Thymus (tissue), 11 donors: ENCODE results near the gene PSMD2. TPM values are rescaled to one million over a fixed set of nuclear protein-coding genes. Genes with fewer than 3 reads are reported as not detected.
"Not testable (repeated sequence)": the region's sequence is repeated elsewhere in the genome, so short reads cannot be mapped to it uniquely, and the experiment has no call there.

Experiments used
- DNase-seq, 9 donors: peaks; one replicate each; pipeline ENCODE4 v3.0.0-alpha.2; 2013; ENCODE audit warnings: low spot score in 9 of 9, low read depth in 6 of 9, missing footprints in 1 of 9
- H3K27ac ChIP-seq, 2 donors: one replicate each; pipeline ENCODE4 v1.5.1; 2013; ENCODE audit warnings: control low read depth in 1 of 2, low read depth in 1 of 2, low read length in 1 of 2, mild to moderate bottlenecking in 1 of 2, moderate library complexity in 1 of 2
- H3K27me3 ChIP-seq, 2 donors: one replicate each; pipeline ENCODE4 v1.5.1; 2013; ENCODE audit warnings: low read length in 1 of 2; ENCODE audit not compliant: control insufficient read depth in 2 of 2, insufficient read depth in 1 of 2
- H3K36me3 ChIP-seq, 2 donors: one replicate each; pipeline ENCODE4 v1.5.1; 2013; ENCODE audit warnings: low read length in 1 of 2, mild to moderate bottlenecking in 1 of 2, moderate library complexity in 1 of 2; ENCODE audit not compliant: control insufficient read depth in 2 of 2, insufficient read depth in 2 of 2
- H3K4me1 ChIP-seq, 2 donors: one replicate each; pipeline ENCODE4 v1.5.1; 2013; ENCODE audit warnings: low read length in 2 of 2; ENCODE audit not compliant: control insufficient read depth in 2 of 2, insufficient read depth in 2 of 2
- H3K4me3 ChIP-seq, 2 donors: one replicate each; pipeline ENCODE4 v1.5.1; 2013; ENCODE audit warnings: low read length in 2 of 2, control low read depth in 1 of 2, mild to moderate bottlenecking in 1 of 2
- H3K9me3 ChIP-seq, 2 donors: one replicate each; pipeline ENCODE4 v1.5.1; 2013; ENCODE audit warnings: low read length in 1 of 2, mild to moderate bottlenecking in 1 of 2; ENCODE audit not compliant: control insufficient read depth in 2 of 2, insufficient read depth in 1 of 2
- WGBS: extraction: QIAGEN DNeasy Blood & Tissue Kit; methylation state at CpG from one replicate; pipeline ENCODE4 v1.1.7; 2013; 5-methylcytosine and 5-hydroxymethylcytosine counted together
- polyA plus RNA-seq: library from polyadenylated mRNA; stranded (reverse); fragments of 200-250 nt; gene quantifications from one replicate; pipeline ENCODE4 v1.2.3, GENCODE V29; 2013
- total RNA-seq: library from RNA; stranded (reverse); fragments of 120-200 nt; gene quantifications from one replicate; pipeline ENCODE4 v1.2.4, GENCODE V29; 2013
- donor health status: healthy.

Gene PSMD2
- total and polyA plus RNA-seq, 2 donors, result 76.1 to 136 TPM

GRCh38 chr3:184259396-184259877, 39.6 kb upstream of the PSMD2 start:
- 26% methylated on average over 28 of the region's 28 CpGs for WGBS
- peaks cover 52 to 68% of the 10 kb centered on the region in 2 donors for H3K27me3 ChIP-seq
- H3K36me3 ChIP-seq, result no peaks in the 10 kb centered on the region
- no peak for DNase-seq
- H3K27ac ChIP-seq, result no peak overlapping the region
- H3K4me3 ChIP-seq, result no peak overlapping the region
- peaks cover 0 to 20% of the 10 kb centered on the region in 2 donors for H3K4me1 ChIP-seq
- H3K9me3 ChIP-seq, result peaks cover 0 to 16% of the 10 kb centered on the region in 2 donors

- Histone ChIP-seq H3K27ac (no peak overlapping the region), H3K36me3 (no peaks in the 10 kb centered on the region), H3K4me3 (peak overlapping the region in 1 of 2 donors; percentile 51), H3K9me3 (peaks cover 0 to 16% of the 10 kb centered on the region in 2 donors), H3K4me1 (peaks cover 0 to 20% of the 10 kb centered on the region in 2 donors), H3K27me3 (peaks cover 55 to 74% of the 10 kb centered on the region in 2 donors)
- DNase-seq, result peak in 3 of 9 donors; percentile 39 to 47 (median 46)
- 2% methylated on average over 91 of the region's 91 CpGs for WGBS
Measured at GRCh38 chr3:184259878-184260723, 38.9 kb upstream of the PSMD2 start.

DNA sequence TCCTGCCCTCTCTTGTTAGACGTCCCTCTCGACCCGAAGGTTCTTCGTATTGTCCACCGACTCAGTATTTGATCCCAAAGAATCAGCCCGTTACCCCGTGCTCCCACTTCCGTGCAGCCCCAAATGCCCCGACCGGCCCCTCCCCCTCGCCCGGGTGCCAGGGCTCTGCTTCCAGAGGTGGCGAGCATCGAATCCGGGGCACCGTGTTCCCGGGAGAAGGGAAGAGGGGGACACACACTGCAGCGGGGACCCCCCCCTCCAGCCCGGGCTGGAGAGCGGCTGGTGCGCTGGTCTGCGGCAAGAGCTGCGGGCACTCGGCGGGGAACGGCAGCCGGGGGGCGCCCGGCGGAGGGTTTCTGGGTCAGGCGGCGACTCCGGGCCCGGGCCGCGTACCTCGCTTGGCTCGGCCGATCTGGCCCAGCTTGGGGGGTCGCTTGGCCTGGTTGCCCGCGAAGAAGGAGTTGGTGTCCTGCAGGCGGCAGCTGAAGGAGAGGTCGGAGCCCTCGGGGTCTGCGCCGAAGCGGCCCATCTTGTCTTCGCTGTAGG, 38.2 kb upstream of the PSMD2 start:
- Histone ChIP-seq H3K4me3 (peak overlapping the region in 1 of 2 donors; percentile 51), H3K27ac (no peak overlapping the region), H3K27me3 (peaks cover 55 to 78% of the 10 kb centered on the region in 2 donors), H3K36me3 (no peaks in the 10 kb centered on the region), H3K4me1 (peaks cover 0 to 20% of the 10 kb centered on the region in 2 donors), H3K9me3 (peaks cover 0 to 16% of the 10 kb centered on the region in 2 donors)
- DNase-seq, result no peak
- WGBS, result 4% methylated on average over 49 of the region's 49 CpGs

DNA sequence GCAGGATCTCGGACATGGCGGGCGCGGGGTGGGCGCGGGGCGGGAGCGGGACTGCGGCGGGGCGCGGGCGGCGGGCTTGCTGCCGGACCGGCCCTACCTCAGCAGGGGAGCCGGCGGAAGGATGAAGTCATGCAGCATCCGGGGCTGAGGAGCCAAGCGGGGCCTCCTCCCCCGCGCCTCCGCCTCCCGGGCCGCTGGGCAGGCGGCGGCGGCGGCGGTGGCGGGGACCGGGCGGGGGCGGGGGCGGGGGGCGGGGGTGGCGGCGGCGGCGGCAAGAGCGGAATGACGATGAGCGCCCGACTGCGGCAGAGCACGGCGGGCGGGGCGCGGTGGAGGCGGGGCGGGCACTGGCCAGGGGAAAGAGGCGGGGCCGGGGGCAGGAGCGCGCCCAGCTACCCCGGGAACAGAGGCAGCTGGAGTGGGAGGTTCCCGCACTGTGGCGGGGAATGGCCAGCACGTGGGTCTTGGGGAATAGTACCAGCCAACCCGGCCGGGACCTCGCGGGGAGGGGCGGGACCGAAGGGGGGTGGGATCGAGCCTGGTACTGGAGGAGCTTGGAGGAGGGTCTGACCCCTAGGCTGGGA, 37.7 kb upstream of the PSMD2 start, which contains the start of gene CAMK2N2:
Gene CAMK2N2, minus strand, starts transcription at position 284 of the 584 bp plus-strand sequence. Its CDS starts 268 bp downstream, at position 16.
- under 1% methylated on average over 66 of the region's 67 CpGs for WGBS
- Histone ChIP-seq H3K9me3 (peaks cover 0 to 16% of the 10 kb centered on the region in 2 donors), H3K27me3 (peaks cover 55 to 78% of the 10 kb centered on the region in 2 donors), H3K36me3 (no peaks in the 10 kb centered on the region), H3K4me3 (peak within 1 kb of the TSS in 1 of 2 donors; percentile 51), H3K4me1 (peaks cover 0 to 20% of the 10 kb centered on the region in 2 donors), H3K27ac (no peak within 1 kb of the TSS)
- peak in 1 of 9 donors; percentile 12 for DNase-seq

DNA sequence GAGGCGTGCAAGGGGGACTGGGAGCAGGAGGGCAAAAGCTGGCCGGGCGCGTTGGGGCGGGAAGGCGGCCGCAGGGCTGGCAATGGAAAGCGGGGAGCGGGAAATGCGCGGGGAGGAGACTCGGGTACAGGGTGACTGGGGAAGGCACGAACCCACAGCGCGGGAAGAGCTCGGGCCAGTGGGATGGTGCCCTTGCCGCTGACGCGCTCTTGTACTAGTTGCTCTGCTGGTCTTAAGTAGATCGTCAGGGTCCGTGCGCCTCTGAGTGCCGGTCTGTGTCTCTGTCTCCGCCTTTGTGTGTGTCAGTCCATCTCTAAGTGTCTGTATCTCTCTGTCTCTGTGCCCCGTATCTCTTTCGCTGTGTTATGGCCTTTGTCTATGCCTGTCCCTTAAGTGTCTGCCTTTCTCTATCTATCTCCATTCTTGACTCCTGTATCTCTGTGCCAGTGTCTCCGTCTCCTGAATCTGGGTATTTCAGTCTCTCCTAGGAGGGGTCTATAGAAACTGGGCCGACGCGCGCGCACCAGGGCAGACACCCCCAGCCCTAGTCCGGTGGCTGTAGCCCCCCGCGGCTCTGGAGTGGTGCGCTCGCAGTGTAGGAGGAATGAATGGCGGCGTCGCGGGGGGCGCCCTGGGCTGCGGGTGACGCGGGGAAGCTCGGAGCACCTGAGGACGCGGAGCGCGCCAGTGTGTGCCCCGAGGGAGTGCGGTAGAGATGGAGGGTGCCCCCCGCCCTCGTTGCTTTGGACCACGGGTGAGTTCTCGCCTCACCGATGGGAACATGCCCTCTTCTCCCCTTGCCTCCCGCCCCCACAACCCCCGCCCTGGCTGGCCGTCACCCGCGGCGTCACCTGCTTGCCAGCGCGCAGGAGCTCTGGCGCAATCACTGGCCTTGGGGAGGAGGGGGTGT, 36.9 kb upstream of the PSMD2 start:
- WGBS, result 4% methylated on average over 66 of the region's 66 CpGs
- Histone ChIP-seq H3K4me3 (peak overlapping the region in 1 of 2 donors; percentile 51), H3K36me3 (no peaks in the 10 kb centered on the region), H3K4me1 (peaks cover 0 to 20% of the 10 kb centered on the region in 2 donors), H3K27ac (no peak overlapping the region), H3K9me3 (peaks cover 0 to 16% of the 10 kb centered on the region in 2 donors), H3K27me3 (peaks cover 55 to 78% of the 10 kb centered on the region in 2 donors)
- peak in 1 of 9 donors; percentile 10 for DNase-seq

GRCh38 chr3:184262764-184263179, 36.3 kb upstream of the PSMD2 start:
- no peak overlapping the region for H3K4me3 ChIP-seq

GRCh38 chr3:184267249-184267648, 31.8 kb upstream of the PSMD2 start:
- 98% methylated on average over 1 of the region's 1 CpG for WGBS
- not testable (repeated sequence) for H3K36me3 ChIP-seq, H3K4me1 ChIP-seq, H3K27ac ChIP-seq, H3K9me3 ChIP-seq, DNase-seq, H3K4me3 ChIP-seq
- peaks cover 13 to 48% of the 10 kb centered on the region in 2 donors for H3K27me3 ChIP-seq

More at GRCh38 chr3:184262764-184263179, 36.3 kb upstream of the PSMD2 start:
- Histone ChIP-seq H3K27me3 (peaks cover 55 to 74% of the 10 kb centered on the region in 2 donors), H3K9me3 (peaks cover 0 to 16% of the 10 kb centered on the region in 2 donors), H3K4me1 (peaks cover 0 to 20% of the 10 kb centered on the region in 2 donors), H3K27ac (no peak overlapping the region), H3K36me3 (no peaks in the 10 kb centered on the region)
- WGBS, result 21% methylated on average over 15 of the region's 15 CpGs
- no peak for DNase-seq

- Histone ChIP-seq H3K4me1 (no peaks in the 10 kb centered on the region), H3K27me3 (peaks cover 18 to 61% of the 10 kb centered on the region in 2 donors), H3K9me3 (peaks cover 0 to 9% of the 10 kb centered on the region in 2 donors), H3K27ac (no peak overlapping the region), H3K36me3 (no peaks in the 10 kb centered on the region), H3K4me3 (no peak overlapping the region)
- 42% methylated on average over 1 of the region's 1 CpG for WGBS
- no peak for DNase-seq
Measured at GRCh38 chr3:184272269-184272668, 26.8 kb upstream of the PSMD2 start.
